GM21381 (cell line): Measurements from ENCODE around the gene TIMELESS.
"Not testable (repeated sequence)": the region's sequence is repeated elsewhere in the genome, so short reads cannot be mapped to it uniquely, and the experiment has no call there.

Experiments
- ATAC-seq: cut with Tn5 transposase; IDR thresholded peaks from one replicate; pipeline ENCODE4 v1.9.1; 2021; ENCODE audit warnings: mild to moderate bottlenecking, moderate library complexity; ENCODE audit not compliant: unreplicated experiment

TIMELESS gene

GRCh38 chr12:56410768-56411167 is 38.5 kb downstream of the TIMELESS start:
- ATAC-seq = no peak

- no peak for ATAC-seq
Observed at GRCh38 chr12:56408799-56409417, 40.3 kb downstream of the TIMELESS start.

DNA sequence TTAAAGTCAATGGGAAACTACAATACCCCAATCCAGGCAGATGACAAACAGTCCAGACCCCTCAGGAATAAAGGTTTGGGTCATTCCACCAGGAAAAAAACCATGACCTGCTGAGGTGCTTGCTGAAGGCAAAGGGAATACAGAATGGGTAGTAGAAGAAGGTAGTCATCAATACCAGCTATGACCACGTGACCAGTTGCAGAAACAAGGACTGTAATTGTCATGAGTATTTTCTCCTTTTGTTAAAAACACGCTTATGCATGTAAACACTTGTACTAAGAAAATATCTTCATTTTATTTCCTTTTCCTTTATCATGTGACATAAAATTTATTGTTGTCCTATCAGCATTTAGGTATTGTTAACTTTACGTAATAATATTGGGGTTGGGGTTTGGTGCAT is 45.0 kb downstream of the TIMELESS start:
- not testable (repeated sequence) for ATAC-seq

DNA sequence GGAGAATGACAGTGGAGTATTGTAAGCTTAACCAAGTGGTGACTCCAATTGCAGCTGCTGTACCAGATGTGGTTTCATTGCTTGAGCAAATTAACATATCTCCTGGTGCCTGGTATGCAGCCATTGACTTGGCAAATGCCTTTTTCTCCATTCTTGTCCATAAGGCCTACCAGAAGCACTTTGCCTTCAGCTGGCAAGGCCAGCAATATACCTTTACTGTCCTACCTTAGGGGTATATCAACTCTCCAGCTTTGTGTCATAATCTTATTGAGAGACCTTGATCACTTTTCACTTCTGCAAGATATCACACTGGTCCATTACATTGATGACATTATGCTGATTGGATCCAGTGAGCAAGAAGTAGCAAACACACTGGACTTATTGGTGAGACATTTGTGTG is 47.6 kb downstream of the TIMELESS start:
- not testable (repeated sequence) for ATAC-seq

GRCh38 chr12:56401125-56401524 is 48.1 kb downstream of the TIMELESS start:
- ATAC-seq = not testable (repeated sequence)

- ATAC-seq = not testable (repeated sequence)
Observed at GRCh38 chr12:56399466-56399865, 49.8 kb downstream of the TIMELESS start.

DNA sequence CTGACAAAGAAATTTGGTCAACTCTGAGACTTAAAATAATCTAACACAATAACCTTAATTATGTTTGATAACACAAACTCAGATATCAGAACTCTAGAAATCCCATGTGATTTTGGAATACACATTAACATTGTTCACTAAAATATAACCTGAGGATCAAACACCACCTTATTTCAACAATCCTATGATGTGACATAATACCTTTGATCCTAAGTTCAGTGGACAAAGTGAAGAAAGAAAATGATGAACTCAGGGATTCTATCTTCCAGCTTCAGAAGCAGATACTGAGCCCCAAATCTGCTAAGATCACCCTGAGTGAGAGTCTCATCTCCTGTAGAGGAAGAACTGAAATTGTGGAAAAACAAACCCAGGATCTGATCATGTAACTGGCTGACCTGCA is 50.9 kb downstream of the TIMELESS start:
- no peak for ATAC-seq

GRCh38 chr12:56392331-56392730 is 56.9 kb downstream of the TIMELESS start:
- no peak for ATAC-seq

DNA sequence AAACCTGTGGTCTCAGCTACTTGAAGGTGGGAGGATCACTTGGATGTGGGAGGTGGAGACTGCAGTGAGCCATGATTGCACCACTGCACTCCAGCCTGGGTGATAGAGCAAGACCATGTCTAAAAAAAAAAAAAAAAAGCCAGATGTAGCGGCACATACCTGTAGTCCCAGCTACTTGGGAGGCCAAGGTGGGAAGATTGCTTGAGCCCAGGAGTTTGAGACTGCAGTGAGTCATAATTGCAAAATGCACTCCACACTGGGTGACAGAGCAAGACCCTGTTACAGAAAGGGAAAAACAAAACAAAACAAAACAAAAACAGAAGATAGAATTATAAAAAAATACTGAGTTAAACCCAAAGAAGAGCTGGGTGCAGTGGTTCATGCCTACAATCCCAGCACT is 57.5 kb downstream of the TIMELESS start:
- no peak for ATAC-seq

- no peak for ATAC-seq
Observed at GRCh38 chr12:56389412-56389811, 59.8 kb downstream of the TIMELESS start.

DNA sequence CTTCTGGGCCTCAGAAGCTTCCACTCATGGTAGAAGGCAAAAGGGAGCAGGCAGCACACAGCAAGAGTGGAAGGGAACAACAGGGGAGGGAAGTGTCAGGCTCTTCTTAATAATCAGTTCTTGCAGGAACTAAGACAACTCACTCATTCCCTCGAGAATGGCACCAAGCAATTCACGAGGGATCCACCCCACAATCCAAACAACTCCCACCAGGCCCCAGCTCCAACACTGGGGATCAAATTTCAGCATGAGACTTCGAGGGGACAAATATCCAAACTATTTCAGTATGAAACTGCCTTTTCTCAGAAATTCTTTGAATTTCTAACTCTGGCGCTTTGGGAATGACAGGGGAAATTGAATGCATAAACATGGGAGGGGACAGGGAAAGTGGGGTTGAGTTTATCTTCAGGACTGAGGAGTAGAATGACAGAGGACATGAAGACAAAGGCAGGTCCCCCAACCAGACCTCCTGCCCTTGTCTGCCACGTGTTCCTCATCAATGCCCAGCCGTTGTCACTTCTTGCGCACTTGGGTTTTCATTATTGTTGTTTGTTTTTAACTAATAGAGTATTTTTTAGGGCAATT is 62.0 kb downstream of the TIMELESS start:
- ATAC-seq = no peak

GRCh38 chr12:56385873-56386272 is 63.4 kb downstream of the TIMELESS start:
- ATAC-seq = no peak

DNA sequence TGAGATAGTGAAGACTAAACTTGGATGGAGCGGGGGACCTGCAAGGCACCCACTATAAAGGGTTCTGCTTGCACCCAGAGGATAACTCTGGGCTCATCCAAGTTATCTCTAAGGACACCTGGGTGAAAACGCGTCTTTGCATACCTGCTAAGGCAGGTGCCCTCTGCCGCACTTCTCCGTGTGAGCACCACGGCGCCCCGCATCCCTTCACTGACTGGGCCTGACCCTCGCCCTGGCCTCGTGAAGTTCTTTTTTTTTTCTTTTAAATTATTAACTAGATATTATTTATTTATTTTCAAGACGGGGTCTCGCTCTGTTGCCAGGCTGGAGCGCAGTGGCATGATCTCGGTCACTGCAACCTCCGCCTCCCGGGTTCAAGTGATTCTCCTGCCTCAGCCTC is 66.6 kb downstream of the TIMELESS start:
- no peak for ATAC-seq

DNA sequence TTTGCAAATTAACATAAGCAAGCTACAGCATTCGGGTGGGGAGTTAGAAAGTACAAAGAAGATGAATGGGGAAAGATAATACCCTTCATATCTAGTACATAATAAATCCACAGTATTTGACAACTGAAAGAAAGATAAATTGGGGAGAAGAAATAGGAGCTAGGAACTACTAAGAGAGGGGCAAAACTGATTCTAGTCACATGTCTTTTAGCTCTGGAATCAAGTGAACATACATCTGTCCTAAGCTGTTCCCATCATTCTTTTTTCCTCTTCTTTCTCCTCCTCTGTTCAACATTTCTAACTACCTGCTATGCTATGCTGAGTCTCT is 71.3 kb downstream of the TIMELESS start:
- ATAC-seq = no peak

- no peak for ATAC-seq
Observed at GRCh38 chr12:56377310-56377988, 71.8 kb downstream of the TIMELESS start.

DNA sequence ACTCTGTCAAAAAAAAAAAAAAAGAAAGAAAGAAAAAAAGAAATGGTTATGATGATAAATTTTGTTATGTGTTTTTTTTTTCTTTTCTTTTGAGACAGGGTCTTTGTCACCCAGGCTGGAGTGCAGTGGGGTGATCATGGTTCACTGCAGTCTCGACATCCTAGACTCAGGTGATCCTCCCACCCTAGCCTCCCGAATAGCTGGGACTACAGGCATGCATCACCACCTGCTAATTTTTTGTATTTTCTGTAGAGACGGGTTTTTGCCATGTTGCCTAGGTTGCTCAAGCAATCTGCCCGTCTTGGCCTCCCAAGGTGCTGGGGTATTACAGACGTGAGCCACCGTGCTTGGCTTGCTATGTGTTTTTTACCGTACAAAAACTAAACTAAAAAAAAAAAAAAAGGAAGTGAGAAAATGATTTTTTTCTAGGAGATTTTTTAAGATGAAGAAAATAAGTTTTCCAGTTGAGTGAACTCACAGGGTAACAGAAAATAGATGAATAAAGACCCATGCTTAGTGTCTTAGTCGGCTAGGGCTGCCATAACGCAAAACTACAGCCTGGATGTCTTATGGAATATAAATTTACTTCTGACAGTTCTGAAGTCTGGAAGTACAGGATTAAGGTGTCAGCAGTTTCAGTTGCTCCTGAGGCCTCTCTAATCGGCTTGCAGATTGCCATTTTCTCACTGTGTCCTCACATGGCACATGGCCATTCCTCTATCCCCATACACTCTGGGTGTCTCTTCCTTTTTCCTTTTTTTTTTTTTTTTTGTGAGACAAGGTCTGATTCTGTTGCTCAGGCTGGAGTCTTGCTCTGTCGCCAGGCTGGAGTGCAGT is 73.4 kb downstream of the TIMELESS start:
- peak; percentile 60 for ATAC-seq

- ATAC-seq = no peak
Observed at GRCh38 chr12:56374726-56375597, 74.3 kb downstream of the TIMELESS start.

DNA sequence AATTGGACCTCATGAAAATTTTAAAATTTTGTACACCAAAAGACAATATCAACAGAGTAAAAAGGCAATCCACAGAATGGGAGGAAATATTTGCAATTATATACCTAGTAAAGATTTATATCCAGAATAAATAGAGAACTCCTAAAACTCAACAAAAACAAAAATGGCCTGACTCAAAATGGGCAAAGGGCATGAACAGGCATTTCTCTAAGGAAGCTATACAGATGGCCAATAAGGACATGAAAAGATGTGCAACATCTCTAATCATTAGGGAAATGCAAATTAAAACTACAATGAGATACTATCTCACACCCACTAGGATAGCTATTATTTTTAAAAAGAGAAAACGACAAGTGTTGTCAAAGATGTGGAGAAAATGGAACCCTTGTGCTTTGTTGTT is 75.7 kb downstream of the TIMELESS start:
- ATAC-seq = no peak

- ATAC-seq = no peak
Observed at GRCh38 chr12:56366948-56367347, 82.3 kb downstream of the TIMELESS start.
